OCI-LY1 (cell line): ENCODE measurements around the gene TBC1D14.
"Not testable (repeated sequence)": the region's sequence is repeated elsewhere in the genome, so short reads cannot be mapped to it uniquely, and the experiment has no call there.

Experiments used
- H2AFZ ChIP-seq: fragments of 200-600 bp; sonication (generic), shearing (Covaris generic); 2 replicates; pipeline ENCODE4 v1.6.0; 2014; ENCODE audit warnings: antibody characterized with exemption, mild to moderate bottlenecking, low read length
- H3F3A ChIP-seq: fragments of 200-600 bp; sonication (generic), shearing (Covaris generic); 2 replicates; pipeline ENCODE4 v1.6.0; 2014; ENCODE audit warnings: mild to moderate bottlenecking, antibody characterized with exemption, low read length, moderate library complexity; ENCODE audit not compliant: insufficient read depth
- H3K27ac ChIP-seq: fragments of 200-600 bp; sonication (generic); 2 replicates; pipeline ENCODE4 v1.5.1; 2014; ENCODE audit warnings: low read length, mixed run types, mild to moderate bottlenecking, low read depth; ENCODE audit not compliant: poor library complexity, severe bottlenecking
- H3K27me3 ChIP-seq: fragments of 200-600 bp; sonication (generic); 2 replicates; pipeline ENCODE4 v1.6.0; 2014; ENCODE audit warnings: antibody characterized with exemption, mild to moderate bottlenecking, low read length, moderate library complexity; ENCODE audit not compliant: insufficient read depth
- H3K36me3 ChIP-seq: fragments of 200-600 bp; sonication (generic); 2 replicates; pipeline ENCODE4 v1.6.1; 2014; ENCODE audit warnings: mild to moderate bottlenecking, antibody characterized with exemption, low read length, moderate library complexity, mixed read lengths; ENCODE audit not compliant: insufficient read depth
- H3K4me1 ChIP-seq: fragments of 200-600 bp; sonication (generic); 2 replicates; pipeline ENCODE4 v1.5.1; 2014; ENCODE audit warnings: mild to moderate bottlenecking, low read length, moderate library complexity; ENCODE audit not compliant: insufficient read depth, severe bottlenecking
- H3K4me2 ChIP-seq: fragments of 200-600 bp; sonication (generic), shearing (Covaris generic); 2 replicates; pipeline ENCODE4 v1.6.1; 2014; ENCODE audit warnings: low read length
- H3K4me3 ChIP-seq: fragments of 200-600 bp; sonication (generic); 2 replicates; pipeline ENCODE4 v1.5.1; 2014; ENCODE audit warnings: low read length, low read depth, mild to moderate bottlenecking, mixed read lengths; ENCODE audit not compliant: poor library complexity, severe bottlenecking
- H3K79me2 ChIP-seq: fragments of 200-600 bp; shearing (Covaris generic); 2 replicates; pipeline ENCODE4 v1.6.1; 2016; ENCODE audit warnings: mixed run types, low read length, mixed read lengths; ENCODE audit not compliant: insufficient read depth
- H3K9ac ChIP-seq: fragments of 200-600 bp; sonication (generic), shearing (Covaris generic); 2 replicates; pipeline ENCODE4 v1.6.1; 2014; ENCODE audit warnings: mild to moderate bottlenecking, low read length, mixed read lengths
- H3K9me2 ChIP-seq: fragments of 200-600 bp; sonication (generic), shearing (Covaris generic); 2 replicates; pipeline ENCODE4 v1.6.1; 2014; ENCODE audit warnings: low read depth, mild to moderate bottlenecking, low read length, mixed read lengths
- H3K9me3 ChIP-seq: fragments of 200-600 bp; shearing (Covaris generic); 2 replicates; pipeline ENCODE4 v1.6.1; 2014; ENCODE audit warnings: low read length, mixed read lengths
- H4K20me1 ChIP-seq: fragments of 200-600 bp; sonication (generic), shearing (Covaris generic); 2 replicates; pipeline ENCODE4 v1.6.0; 2016; ENCODE audit warnings: mild to moderate bottlenecking, low read length; ENCODE audit not compliant: insufficient read depth
- EZH2 ChIP-seq: fragments of 200-600 bp; sonication (generic), shearing (Covaris generic); IDR thresholded peaks from 2 replicates; pipeline ENCODE4 v1.8.0; 2017; ENCODE audit warnings: borderline replicate concordance, mixed run types, mild to moderate bottlenecking, antibody characterized with exemption, low read length, moderate library complexity, mixed read lengths
- TF ChIP-seq, protein P1 (sequence below): fragments of 200-600 bp; sonication (generic), shearing (Covaris generic); IDR thresholded peaks from 2 replicates; pipeline ENCODE4 v1.5.1; 2017; ENCODE audit warnings: mild to moderate bottlenecking, antibody characterized with exemption, low read length, moderate library complexity, mixed read lengths

Gene TBC1D14

DNA sequence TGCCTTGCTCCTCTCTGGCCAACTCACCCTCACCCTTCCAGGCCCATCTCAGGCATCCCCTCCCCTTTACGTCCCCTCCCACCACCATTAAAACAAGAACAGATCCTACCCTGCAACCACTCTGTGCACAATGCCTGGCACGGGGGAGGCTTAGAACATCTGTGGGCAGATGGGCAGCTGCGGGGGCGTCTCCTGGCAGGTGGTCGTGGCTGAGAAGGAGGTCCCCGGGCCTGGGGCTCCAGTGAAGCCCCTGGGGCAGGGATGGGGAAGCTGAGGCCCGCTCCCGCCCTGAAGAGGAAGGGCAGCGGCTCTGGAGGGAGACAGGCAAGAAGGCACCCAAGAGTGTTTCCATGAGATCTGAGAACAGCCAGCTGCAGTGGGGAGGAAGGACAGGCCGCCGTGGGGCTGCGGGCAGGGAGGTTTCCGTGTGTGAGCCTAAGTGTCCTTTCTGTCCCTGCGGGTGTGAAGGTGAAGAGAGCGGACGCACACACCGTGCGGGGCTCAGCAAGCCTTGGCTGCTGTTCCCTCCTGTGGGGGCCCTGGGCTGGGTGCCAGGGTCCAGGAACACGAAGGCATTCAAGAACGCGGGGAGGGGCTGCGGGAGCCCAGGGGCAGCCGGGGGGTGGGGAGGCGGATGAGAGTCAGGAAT lies 7.8 kb upstream of the TBC1D14 start:
- no peaks in the 10 kb centered on the region for H3K9me3 ChIP-seq
- H3K27ac ChIP-seq, result no peak overlapping the region
- H3K4me3 ChIP-seq, result no peak overlapping the region
- no peak overlapping the region for H3K4me2 ChIP-seq
- no peaks in the 10 kb centered on the region for H3F3A ChIP-seq
- H3K4me1 ChIP-seq, result no peaks in the 10 kb centered on the region
- H3K9me2 ChIP-seq, result no peaks in the 10 kb centered on the region
- H3K79me2 ChIP-seq, result no peaks in the 10 kb centered on the region
- H3K36me3 ChIP-seq, result no peaks in the 10 kb centered on the region
- H2AFZ ChIP-seq, result no peak overlapping the region
- no peaks in the 10 kb centered on the region for H3K27me3 ChIP-seq
- TF ChIP-seq EZH2, result no peak
- TF ChIP-seq, protein P1, sequence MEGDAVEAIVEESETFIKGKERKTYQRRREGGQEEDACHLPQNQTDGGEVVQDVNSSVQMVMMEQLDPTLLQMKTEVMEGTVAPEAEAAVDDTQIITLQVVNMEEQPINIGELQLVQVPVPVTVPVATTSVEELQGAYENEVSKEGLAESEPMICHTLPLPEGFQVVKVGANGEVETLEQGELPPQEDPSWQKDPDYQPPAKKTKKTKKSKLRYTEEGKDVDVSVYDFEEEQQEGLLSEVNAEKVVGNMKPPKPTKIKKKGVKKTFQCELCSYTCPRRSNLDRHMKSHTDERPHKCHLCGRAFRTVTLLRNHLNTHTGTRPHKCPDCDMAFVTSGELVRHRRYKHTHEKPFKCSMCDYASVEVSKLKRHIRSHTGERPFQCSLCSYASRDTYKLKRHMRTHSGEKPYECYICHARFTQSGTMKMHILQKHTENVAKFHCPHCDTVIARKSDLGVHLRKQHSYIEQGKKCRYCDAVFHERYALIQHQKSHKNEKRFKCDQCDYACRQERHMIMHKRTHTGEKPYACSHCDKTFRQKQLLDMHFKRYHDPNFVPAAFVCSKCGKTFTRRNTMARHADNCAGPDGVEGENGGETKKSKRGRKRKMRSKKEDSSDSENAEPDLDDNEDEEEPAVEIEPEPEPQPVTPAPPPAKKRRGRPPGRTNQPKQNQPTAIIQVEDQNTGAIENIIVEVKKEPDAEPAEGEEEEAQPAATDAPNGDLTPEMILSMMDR, result no peak
- H3K9ac ChIP-seq, result no peak overlapping the region
- no peaks in the 10 kb centered on the region for H4K20me1 ChIP-seq

- H3K4me3 ChIP-seq, result no peak overlapping the region
- H3K36me3 ChIP-seq, result no peaks in the 10 kb centered on the region
- H3K9me2 ChIP-seq, result no peaks in the 10 kb centered on the region
- no peaks in the 10 kb centered on the region for H4K20me1 ChIP-seq
- H3K27me3 ChIP-seq, result no peaks in the 10 kb centered on the region
- no peak overlapping the region for H3K27ac ChIP-seq
- H2AFZ ChIP-seq, result no peak overlapping the region
- no peaks in the 10 kb centered on the region for H3K4me1 ChIP-seq
- H3K4me2 ChIP-seq, result no peak overlapping the region
- no peaks in the 10 kb centered on the region for H3K9me3 ChIP-seq
- H3K9ac ChIP-seq, result no peak overlapping the region
- TF ChIP-seq, protein P1, result no peak
- TF ChIP-seq EZH2, result no peak
- H3K79me2 ChIP-seq, result no peaks in the 10 kb centered on the region
- no peaks in the 10 kb centered on the region for H3F3A ChIP-seq
Observed at GRCh38 chr4:6902318-6903042, 7.1 kb upstream of the TBC1D14 start.

DNA sequence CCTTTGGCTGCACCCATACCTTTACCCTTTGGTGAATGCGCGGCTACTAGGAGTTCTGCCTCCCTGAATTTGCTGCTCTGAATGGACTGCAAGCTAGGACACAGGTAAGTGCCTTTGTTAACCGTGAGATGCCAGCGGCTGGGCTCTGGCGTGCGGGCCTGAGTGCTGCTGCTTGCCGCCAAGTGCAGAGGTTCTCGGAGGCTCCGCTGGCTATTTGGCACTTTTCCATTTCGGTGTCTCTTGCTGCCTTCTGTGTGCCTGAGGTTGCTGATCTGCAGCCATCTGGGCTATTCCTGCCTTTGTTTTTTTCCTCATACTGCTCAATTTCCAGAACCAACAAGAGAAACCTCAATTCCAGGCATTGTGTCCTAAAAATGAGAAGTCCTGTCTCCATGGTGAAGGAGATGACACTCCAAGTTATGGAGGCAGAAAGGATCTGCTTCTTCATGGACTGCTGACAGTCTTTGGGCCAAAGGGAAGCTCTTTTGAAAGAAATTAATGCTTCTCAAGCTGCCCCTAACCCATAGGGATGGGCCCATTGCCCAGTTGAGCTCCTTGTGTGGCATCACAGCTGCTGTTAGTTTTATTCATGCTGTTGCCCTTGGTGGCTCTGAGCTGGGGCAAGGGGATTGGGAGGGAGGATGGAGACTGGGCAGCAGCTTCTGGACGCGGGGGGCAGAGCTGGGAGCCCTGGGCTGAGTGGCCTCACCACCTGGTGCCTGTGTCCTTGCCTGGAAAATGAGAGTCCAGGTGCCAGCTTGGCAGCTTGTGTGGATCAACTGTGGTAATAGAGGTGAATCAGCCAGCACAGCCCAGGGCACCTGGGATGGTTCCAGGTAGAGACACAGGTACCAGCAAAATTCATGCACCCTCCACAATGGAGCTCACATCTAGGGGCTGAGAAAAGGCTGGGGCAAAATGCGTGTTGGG lies 3.8 kb upstream of the TBC1D14 start:
- no peak overlapping the region for H3K9ac ChIP-seq
- TF ChIP-seq, protein P1, result no peak
- no peak for TF ChIP-seq EZH2
- H3K36me3 ChIP-seq, result no peaks in the 10 kb centered on the region
- no peak overlapping the region for H2AFZ ChIP-seq
- H3K4me2 ChIP-seq, result no peak overlapping the region
- H3K4me1 ChIP-seq, result peaks cover 14% of the 10 kb centered on the region
- no peak overlapping the region for H3K4me3 ChIP-seq
- H3K27me3 ChIP-seq, result no peaks in the 10 kb centered on the region
- no peaks in the 10 kb centered on the region for H3K79me2 ChIP-seq
- H3F3A ChIP-seq, result no peaks in the 10 kb centered on the region
- no peaks in the 10 kb centered on the region for H4K20me1 ChIP-seq
- no peaks in the 10 kb centered on the region for H3K9me2 ChIP-seq
- no peaks in the 10 kb centered on the region for H3K9me3 ChIP-seq
- H3K27ac ChIP-seq, result no peak overlapping the region

GRCh38 chr4:6906486-6906885 lies 3.1 kb upstream of the TBC1D14 start:
- H3K9me3 ChIP-seq, H3K4me2 ChIP-seq, H3K79me2 ChIP-seq, H3F3A ChIP-seq, H3K4me3 ChIP-seq, H3K27ac ChIP-seq, H3K9ac ChIP-seq, H2AFZ ChIP-seq, H3K36me3 ChIP-seq, H4K20me1 ChIP-seq, H3K9me2 ChIP-seq, H3K27me3 ChIP-seq: not testable (repeated sequence)
- peaks cover 21% of the 10 kb centered on the region for H3K4me1 ChIP-seq
